NAMALWA (cell line): ENCODE results near the gene SLC7A9.
"Not testable (repeated sequence)": the region's sequence is repeated elsewhere in the genome, so short reads cannot be mapped to it uniquely, and the experiment has no call there.

Experiments
- DNase-seq: peaks from one replicate; pipeline ENCODE4 v3.0.0-alpha.2; 2015; ENCODE audit warnings: low spot score

Gene SLC7A9

DNA sequence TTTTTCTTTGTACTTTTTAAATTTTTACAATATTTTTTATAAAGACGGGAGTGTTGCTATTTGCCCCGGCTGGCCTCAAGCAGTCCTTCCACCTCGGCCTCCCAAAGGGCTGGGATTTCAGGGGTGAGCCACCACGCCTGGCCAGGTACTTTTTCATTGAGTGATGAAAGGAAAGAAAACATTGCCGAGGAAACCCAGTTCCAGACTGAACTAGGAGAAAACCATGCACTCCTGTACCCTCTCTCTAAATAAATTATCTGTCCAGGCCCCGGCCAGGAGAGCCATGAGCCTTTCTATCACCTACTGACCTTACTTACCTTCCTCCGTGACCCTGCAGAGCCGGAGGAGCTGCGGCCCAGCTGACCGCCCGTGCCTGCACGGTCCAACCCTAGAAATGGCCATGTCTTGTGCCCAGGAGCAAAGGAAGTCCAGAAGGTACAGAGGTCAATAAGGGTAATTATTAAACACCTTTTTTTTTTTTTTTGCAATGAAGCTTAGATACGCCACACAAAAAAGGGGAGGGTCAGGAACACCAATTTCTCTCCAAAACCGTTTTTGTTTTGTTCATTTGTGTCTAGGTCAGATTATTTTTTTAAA is at the start of gene SLC7A9:
TSS of gene SLC7A9 (minus strand) at position 399 of the 597 bp plus-strand sequence. CDS start 1,233 bp downstream, outside the sequence.
- no peak for DNase-seq

DNA sequence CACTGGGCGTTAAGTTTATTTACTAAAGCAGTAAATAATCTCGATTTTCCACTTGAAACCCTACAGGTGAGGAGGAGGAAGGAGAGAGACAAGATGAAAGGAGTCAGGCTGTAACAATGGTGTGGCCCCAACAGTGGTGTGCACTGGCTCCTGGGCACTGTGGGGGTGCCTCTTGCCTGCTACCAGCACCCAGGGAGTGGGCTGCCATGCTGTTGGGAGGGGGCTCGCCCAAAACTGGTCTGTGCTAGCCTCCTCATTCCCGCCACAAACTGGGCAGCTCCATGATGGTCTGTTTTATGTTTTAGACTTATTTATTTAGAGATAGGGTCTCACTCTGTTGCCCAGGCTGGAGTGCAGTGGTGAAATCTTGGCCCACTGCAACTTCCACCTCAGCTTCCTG is 49.8 kb upstream of the SLC7A9 start:
- no peak for DNase-seq

DNA sequence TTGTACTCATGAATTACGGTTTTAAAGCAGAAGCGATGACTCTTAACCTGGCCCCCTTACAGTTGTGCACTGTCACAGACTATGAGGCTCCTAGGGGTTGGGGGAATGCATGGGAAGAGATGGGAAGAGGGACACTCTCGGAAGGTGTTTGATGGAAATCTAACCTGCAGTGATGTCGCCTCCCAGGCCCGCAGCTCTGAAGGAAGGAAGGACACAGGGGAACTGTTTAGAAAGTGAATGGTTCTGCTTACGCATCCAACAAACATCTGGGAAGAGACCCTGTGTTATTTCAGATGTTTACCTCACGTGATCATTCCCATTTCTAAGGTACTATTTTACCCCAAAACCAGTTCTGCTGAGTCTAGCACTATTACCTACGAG is 48.0 kb upstream of the SLC7A9 start:
- no peak for DNase-seq

DNA sequence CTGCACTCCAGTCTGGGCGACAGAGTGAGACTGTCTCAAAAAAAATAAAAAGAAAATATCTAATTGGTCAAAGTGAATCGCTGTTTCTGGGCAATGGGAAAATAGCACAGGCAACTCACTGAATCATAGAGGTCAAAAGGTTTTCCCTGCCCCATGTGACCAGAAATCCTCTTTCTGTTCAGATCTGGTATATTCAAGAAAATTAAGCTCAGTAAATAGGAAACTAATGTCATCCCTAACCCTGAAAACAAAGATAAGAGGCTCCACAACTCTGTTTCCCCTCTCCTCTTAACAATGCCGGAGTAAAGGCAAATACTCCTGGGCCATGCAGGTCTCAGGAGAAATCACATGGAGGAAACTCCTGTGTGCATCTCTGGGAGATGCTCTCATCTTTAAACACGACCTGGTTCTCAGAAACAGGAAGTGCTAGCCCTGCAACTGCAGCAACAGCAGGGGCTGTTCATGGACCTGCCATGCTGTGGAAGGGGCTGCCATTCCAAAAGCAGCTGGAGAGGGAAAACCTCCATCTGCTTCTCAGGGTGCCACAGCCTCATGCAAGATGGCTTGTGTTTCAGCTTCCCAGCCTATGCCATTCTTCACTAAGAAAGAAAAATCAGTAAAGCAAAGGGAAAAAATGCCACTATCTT is 47.5 kb upstream of the SLC7A9 start:
- no peak for DNase-seq

DNA sequence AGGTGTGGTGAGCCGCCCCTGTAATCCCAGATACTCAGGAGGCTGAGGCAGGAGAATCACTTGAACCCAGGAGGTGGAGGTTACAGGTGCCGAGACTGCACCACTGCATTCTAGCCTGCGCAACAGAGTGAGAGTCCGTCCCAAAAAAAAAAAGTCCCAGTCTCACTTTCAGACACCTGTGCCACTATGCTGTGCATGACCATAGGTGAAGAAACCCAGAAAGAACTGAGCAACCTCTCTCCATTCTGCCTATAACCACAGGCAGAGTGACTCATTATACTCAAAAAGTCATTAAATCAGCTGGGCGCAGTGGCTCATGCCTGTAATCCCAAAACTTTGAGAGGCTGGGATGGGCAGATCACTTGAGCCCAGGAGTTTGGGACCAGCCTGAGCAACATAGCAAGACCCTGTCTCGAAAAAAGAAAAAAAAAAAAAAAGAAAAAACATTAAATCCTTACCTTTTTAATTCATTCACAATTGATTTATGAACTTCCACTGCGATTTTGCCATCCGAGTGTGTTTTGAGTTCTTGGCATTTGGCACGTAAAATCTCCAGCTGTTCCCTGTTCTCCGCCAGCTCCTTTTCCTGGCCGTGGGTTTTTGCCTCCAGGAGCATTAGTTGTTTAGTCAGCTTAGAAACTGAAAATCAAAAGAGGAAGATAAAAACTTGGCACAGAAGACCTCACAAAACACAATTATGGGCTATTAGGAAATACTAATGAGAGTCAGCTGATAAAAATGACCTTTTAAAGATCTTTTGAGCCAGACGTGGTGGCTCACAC is 45.5 kb upstream of the SLC7A9 start:
- no peak for DNase-seq

DNA sequence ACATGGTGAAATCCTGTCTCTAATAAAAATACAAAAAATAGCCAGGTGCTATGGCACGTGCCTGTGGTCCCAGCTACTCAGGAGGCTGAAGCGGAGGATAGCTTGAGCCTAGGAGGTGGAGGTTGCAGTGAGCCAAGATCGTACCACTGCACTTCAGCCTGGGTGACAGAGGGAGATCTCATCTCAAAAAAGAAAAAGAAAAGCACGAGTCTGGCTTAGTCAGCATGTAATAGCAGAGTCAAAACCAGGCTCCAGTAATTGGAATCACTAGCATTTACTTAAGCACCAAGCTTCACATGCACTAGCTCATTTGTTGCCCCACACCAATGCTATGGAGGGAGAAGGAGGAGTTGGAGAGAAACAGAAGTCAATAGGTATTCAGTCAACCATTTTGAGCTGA is 41.9 kb upstream of the SLC7A9 start:
- no peak for DNase-seq

DNA sequence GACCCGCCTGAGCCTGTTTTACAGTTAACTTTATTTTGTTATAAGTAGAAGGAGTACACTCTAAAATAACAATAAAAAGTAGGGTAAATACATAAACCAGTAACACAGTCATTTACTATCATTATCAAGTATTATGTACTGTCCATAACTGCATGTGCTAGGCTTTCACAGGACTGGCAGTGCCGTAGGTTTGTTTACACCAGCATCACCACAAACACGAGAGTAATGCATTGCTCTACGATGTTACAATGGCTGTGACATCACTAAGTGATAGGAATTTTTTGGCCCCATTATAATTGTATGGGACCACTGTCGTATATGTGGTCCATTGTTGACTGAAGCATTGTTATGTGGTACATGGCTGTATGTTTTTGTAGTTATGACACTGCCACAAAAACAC is 41.3 kb upstream of the SLC7A9 start:
- no peak for DNase-seq

DNA sequence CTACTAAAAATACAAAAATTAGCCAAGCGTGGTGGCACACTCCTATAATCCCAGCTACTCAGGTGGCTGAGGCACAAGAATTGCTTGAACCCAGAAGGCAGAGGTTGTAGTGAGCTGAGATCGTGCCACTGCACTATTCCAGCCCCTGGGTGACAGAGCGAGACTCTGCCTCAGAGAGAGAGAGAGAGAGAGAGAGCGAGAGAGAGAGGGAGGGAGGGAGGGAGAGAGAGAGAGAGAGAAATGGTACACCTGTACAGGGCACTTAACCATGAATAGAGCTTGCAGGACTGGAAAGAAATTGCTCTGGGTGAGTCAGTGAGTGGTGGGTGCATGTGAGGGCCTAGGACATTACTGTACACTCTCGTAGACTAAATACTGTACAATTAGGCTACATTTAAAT is 40.5 kb upstream of the SLC7A9 start:
- no peak for DNase-seq

DNA sequence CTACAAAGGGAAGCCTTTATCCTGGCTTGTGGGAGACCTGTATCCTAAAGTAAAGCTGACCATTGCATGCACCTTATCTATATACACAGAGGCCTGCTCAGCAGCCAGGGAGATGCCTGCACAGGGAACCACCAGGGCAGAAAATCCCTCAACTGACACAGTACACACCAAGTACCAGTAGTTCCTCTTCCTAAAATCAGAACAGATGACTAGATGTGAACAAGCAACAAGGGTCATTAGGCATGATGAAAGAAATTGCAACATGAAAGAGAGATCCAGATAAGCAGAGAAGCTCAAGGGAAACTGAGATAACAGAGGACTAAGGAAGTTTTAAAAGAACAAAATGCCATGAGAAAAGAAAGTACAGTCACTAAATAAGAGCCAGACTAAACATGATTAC is 39.7 kb upstream of the SLC7A9 start:
- no peak for DNase-seq

DNA sequence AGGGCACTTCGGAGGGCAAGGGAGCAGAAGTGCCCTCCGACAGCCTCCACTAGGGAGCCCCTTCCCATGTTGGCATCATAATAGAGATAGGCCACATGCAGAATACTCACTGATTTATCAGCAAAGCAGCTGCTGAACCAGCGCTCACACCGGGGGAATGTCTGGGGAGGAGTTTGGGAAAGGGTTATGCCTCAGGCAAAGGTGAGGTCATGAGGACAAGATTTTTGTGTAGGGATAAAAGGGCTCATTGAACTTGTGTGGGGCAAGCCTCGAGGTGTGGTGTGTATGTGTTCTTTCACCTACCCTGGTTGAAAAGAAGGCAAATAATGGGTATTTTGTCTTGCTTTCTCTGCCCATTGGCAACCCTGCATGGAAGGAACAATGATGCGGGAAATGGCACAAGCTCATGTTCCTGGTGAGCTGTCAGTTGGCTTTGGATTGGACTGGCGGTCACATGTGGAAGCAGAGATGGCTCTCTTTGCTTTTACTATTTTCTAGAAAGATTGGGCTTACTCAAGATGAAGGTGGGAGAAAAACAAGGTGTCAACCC is 39.1 kb upstream of the SLC7A9 start:
- DNase-seq = no peak

DNA sequence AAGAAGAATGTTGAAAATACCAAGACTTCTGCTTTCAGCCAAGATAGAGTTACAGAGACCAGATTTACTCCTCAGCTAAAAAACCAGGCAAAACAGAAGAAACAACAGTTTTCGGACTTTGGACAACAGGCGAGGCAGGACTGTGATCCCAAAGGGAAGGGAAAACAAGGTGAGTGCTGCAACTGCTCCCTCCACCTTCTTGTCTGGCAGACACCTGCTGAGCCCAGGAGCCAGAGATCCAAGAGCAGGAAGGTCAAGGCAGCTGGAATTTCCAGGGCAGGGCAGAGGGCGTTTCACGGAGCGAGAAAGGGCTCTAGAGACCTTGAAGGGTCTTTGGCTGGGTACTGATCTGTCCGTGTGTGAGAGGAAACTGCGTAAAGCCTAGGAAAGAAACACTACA is 32.9 kb upstream of the SLC7A9 start:
- no peak for DNase-seq

DNA sequence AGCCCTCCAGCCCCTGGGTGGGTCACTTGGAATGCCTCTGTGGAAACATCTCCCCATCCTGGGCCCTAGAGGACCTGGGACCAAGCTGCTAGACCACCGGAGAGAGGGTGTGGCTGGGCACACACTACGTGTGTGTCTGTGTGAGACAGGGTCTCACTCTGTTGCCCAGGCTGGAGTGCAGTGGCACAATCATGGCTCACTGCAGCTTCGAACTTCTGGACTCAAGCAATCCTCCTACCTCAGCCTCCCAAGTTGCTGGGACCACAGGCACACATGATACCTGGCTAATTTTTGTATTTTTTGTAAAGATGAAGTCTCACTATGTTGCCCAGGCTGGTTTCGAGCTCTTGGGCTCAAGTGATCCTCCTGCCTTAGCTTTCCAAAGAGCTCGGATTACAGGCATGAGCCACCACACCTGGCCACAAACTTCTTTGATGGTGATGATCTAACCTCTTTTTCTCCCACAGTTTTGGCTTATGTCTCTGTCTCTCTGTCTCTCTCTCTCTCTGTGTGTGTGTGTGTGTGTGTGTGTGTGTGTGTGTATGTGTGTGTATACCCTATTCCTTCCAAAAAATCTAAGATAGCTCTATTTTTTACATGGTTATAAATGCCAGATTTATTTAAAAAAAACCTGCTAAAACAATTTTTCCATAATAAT is 32.1 kb upstream of the SLC7A9 start:
- DNase-seq = no peak

DNA sequence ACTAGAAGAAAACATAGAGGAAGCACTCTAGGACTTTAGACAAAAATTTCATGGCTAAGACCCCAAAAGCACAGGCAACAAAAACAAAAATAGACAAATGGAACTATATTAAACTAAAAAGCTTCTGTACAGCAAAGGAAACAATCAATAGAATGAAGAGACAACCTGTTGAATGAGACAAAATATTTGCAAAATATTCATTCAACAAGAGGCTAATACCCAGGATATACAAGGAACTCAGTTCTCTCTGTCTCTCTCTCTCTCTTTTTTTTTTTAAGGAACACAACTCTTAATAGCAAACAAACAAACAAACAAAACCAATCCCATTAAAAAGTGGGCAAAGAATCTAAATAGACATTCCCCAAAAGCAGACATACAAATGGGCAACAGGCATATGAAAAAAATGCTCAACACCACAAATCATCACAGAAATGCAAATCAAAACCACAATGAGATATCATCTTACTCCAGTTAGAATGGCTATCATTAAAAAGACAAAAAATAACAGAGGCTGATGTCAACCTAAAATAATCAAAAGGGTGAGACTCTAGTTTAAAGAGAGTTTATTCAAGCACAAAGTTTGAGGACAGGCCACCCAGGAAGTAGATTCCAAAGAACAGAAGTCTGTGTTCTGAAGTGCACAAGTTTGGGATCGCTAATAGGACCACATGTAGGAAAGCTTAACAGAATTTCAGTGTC is 27.1 kb upstream of the SLC7A9 start:
- DNase-seq = no peak

DNA sequence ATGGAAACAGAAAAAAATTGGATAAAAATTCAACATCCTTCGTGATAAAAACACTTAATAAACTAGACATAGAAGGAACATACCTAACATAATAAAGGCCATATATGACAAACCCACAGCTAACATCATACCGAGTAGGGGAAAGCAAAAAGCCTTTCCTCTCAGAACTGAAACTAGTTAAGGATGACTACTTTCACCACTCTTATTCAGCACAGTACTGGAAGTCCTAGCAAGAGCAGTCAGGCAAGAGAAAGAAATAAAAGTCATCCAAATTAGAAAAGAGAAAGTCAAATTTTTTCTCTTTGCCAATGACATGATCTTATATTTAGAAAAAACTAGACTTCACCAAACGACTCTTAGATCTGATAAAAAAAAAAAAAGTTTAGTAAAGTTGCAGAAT is 25.8 kb upstream of the SLC7A9 start:
- DNase-seq = no peak

DNA sequence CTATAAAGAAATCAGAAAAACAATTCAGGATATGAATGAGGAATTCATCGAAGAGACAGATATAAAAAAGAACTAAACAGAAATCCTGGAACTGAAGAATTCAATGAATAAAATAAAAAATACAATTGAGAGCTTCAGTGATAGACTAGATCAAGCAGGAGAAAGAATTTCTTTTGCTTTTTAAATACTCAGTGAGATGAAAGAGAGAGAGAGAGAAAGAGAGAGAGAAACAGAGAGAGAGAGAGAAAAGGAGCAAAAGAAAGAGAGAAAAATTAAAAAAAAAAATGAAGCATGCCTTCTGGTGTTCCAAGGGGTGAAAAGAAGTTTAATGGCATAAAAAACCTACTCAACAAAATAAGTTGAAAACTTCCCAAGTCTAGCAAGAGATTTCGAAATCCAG is 22.0 kb upstream of the SLC7A9 start:
- DNase-seq = no peak

DNA sequence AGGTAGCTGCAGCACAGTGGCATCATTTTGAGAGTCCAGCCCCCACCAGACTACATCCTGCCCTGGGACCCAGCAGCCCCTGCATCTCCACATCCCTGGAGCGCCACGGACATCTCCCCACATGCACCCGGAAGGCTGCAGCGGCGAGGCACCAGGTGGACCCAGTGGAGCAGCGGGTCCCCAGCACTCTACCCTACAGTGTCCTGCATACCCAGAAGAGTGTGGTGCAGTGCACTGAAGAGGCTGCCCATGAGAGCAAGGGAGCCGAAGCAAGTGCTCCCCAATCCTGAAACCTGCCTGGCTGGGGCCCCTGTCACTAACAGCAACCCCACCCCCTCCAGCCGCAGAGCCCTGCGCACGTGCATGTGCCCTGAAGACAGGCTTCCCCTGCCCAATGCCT is 21.3 kb upstream of the SLC7A9 start:
- no peak for DNase-seq

DNA sequence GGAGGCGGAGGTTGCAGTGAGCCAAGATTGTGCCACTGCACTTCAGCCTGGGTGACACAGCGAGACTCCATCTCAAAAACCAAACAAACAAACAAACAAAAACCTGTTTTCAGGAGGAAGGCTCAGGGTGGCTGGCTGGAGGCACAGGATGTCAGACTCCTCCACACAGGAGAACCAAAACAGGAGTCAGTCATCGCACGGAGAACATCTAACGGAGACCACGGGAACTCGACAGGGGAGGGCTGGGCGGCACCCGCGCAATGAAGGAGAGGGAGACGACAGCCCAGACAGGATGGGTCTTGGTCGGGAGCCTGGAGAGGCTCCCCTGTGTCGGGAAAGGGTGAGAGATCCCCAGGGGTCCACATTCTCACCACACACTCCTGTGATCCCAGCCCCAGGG is 20.8 kb upstream of the SLC7A9 start:
- no peak for DNase-seq

DNA sequence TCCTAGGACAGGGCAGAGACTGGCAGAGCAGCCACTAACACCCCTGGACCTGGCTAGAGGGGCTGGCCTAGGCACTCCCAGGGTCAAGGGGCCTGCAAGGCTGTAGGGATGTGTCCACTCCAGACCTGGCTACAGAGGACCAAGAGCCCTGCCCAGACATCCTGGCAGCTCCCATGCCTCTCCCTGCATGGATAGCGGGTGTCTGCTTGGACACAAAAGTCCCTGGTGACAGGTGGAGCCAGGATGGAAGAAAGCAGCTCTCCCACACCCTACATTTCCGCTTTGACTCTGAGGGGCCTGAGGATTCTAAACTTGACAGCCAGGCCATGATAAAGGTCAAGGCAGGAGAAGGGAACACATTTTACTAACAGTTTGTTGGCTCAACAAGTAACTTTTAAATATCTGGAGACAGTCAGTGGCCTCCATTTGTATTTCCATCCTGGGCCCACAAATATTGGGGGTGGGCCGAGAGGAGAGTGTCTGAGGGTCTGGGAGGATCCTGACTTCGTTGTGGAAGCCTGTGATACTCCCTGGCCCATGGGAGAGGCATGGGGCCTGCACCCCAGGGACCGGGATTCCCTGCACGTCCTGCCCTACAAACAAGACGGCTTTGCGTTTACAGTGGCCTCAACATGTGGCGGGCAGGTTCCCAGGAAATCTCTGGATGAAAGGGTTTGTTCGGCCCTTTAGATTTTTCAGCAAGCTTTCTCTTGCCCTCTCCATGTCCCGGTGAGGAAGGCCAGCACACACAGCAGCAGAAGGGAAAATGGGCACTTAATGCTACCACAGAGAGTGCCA is 19.8 kb upstream of the SLC7A9 start:
- no peak for DNase-seq

DNA sequence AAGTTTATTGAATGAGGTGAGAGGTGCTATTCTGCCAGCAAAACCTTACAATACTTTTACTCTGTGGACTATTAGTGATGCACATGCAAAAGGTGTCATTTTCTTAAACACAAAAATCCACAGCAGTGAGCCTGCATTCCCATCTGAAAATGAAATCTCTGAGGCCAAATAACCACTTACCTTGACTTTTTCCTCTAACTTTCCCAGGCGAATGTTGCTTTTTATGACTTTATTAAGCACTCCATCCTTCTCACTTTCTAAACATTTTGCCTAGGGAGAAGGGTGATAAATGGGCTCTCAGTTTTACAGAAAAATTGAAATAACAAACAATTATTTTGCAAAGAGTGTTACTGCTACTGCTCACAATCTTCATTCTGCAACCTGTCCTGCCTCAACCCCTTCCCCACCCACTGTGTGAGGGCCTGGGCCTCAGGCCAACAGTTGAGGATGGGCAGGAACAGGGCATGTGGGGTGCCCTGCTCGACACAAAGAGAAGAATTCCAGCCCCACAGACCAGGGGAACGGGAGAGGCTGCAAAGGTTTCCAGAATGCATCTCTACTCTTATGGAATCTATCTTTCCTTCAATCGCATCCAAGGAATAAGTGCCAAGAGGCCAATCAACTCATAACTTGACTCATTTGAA is 18.1 kb upstream of the SLC7A9 start:
- no peak for DNase-seq

DNA sequence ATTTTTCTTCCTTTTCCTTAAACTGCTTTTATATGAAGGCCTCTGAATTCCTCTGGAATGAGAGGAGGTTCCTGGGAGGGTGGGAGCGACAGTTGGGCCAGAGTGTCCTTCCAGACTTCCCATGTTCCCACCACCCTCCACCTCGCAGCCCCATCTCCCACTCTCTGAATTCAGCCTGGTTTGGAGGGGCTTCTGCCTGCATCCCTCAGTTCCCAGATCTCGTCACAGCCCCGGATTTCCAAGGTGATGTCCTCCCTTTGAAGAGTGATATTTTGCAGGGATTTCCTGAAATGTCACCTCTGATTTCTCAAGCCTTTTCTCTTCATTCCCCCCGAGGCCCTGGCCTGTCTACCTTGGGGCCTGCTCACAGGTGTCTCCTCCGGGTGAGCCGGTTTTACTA is 16.7 kb upstream of the SLC7A9 start:
- no peak for DNase-seq

DNA sequence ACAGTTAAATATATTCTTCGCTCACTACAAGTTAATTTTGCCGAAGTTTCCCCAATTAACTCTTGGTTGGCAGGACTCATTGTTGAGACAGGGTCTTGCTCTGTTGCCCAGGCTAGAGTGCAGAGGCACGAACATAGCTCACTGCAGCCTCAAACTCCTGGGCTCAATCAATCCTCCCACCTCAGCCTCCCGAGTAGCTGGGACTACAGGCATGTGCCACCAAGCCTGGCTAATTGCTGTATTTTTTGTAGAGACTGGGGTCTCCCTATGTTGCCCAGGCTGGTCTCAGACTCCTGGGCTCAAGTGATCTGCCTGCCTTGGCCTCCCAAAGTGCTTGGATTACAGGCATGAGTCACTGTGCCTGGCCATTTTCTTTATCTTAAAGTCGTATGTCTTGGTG is 15.7 kb upstream of the SLC7A9 start:
- DNase-seq = not testable (repeated sequence)
